Activated gamma-delta T cell treated with anti-CD3 and anti-CD28 coated beads, Interleukin-2, amount 50 U/mL, for 16 hours (primary cell): Measurements from ENCODE around the gene KRTAP20-1.

Source experiments
- DNase-seq: peaks from one replicate; pipeline ENCODE4 v3.0.0-alpha.2; 2020; ENCODE audit warnings: low read depth

The KRTAP20-1 gene

DNA sequence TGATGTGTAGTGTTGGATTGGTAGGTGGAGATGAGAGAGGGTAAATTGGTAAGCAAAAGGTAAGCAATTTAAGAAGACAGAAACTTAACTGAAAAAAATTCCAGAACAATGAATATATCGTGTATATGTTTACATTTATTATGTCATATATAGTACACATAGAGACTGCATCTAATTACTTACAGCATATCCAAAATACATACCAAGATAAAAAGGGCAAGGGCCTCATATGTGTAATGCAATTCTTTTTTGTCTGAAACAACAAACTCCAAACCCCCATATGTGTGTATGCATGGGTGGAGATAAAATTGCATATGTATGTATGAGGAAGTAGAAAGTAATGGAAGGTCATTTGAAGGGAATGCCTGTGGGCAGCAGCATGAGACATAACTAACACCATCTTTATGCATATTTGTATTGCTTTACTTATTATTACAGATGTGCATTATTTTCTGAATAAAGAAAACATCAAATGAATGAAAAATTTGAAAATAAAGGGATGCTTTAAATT lies 30.7 kb downstream of the KRTAP20-1 start:
- DNase-seq: no peak

GRCh38 chr21:30652891-30653290 lies 36.7 kb downstream of the KRTAP20-1 start:
- no peak for DNase-seq
